HG02885 (cell line): ENCODE measurements around the gene FDX2.
"Not testable (repeated sequence)": the region's sequence is repeated elsewhere in the genome, so short reads cannot be mapped to it uniquely, and the experiment has no call there.

Experiments used
- ATAC-seq: cut with Tn5 transposase; IDR thresholded peaks from one replicate; pipeline ENCODE4 v1.9.1; 2021; ENCODE audit warnings: mild to moderate bottlenecking; ENCODE audit not compliant: unreplicated experiment, poor library complexity

Gene FDX2

GRCh38 chr19:10285393-10285792 is 30.4 kb downstream of the FDX2 start:
- no peak for ATAC-seq

- no peak for ATAC-seq
Measured at GRCh38 chr19:10284960-10285278, 30.9 kb downstream of the FDX2 start.

GRCh38 chr19:10284065-10284959 is 31.5 kb downstream of the FDX2 start:
- no peak for ATAC-seq

GRCh38 chr19:10283301-10284064 is 32.3 kb downstream of the FDX2 start:
- no peak for ATAC-seq

GRCh38 chr19:10282043-10282442 is 33.8 kb downstream of the FDX2 start:
- not testable (repeated sequence) for ATAC-seq

- no peak for ATAC-seq
Measured at GRCh38 chr19:10279737-10280442, 35.9 kb downstream of the FDX2 start.

GRCh38 chr19:10278935-10279334 is 36.9 kb downstream of the FDX2 start:
- ATAC-seq = no peak

- ATAC-seq = no peak
Measured at GRCh38 chr19:10277795-10278589, 37.8 kb downstream of the FDX2 start.

- ATAC-seq = no peak
Measured at GRCh38 chr19:10274589-10274988, 41.2 kb downstream of the FDX2 start.

GRCh38 chr19:10271543-10272086 is 44.2 kb downstream of the FDX2 start:
- peak; percentile 17 for ATAC-seq

GRCh38 chr19:10270616-10271394 is 45.0 kb downstream of the FDX2 start, which contains the start of gene ICAM1:
ICAM1 (plus strand) TSS chr19:10271120; CDS start chr19:10271160, 40 bp downstream.
- peak; percentile 44 for ATAC-seq

- ATAC-seq = peak; percentile 52
Measured at GRCh38 chr19:10270180-10270615, 45.6 kb downstream of the FDX2 start.

- no peak for ATAC-seq
Measured at GRCh38 chr19:10269333-10270179, 46.3 kb downstream of the FDX2 start.

GRCh38 chr19:10268071-10268470 is 47.7 kb downstream of the FDX2 start:
- ATAC-seq = no peak

- no peak for ATAC-seq
Measured at GRCh38 chr19:10266706-10267105, 49.1 kb downstream of the FDX2 start.

GRCh38 chr19:10262771-10263170 is 53.0 kb downstream of the FDX2 start:
- no peak for ATAC-seq

- no peak for ATAC-seq
Measured at GRCh38 chr19:10260141-10260584, 55.7 kb downstream of the FDX2 start.
